Activated CD4-positive, alpha-beta T cell treated with anti-CD3 and anti-CD28 coated beads, Interleukin-2, amount 50 U/mL, for 16 hours (primary cell): ENCODE data around the gene BPIFB2.
"Not testable (repeated sequence)": the region's sequence is repeated elsewhere in the genome, so short reads cannot be mapped to it uniquely, and the experiment has no call there.

Experiments
- DNase-seq: peaks from one replicate; pipeline ENCODE4 v3.0.0-alpha.2; 2020

Gene BPIFB2

DNA sequence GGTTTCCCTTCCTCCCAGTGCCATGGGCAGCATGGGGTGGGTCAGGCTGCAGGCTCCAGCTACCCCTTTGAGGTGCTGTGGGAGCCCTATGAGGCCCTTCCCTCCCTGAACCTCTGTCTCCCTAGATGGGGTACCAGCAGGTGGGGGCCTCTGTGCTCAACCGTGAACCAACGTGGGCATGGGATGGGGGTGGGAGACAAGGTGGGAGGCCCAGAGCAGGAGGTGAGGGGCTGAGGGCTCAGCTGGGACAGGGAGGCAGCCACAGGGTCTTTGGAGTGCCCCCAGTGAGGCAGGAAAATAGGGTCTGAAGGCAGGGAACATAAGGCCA, 36.6 kb upstream of the BPIFB2 start:
- no peak for DNase-seq

DNA sequence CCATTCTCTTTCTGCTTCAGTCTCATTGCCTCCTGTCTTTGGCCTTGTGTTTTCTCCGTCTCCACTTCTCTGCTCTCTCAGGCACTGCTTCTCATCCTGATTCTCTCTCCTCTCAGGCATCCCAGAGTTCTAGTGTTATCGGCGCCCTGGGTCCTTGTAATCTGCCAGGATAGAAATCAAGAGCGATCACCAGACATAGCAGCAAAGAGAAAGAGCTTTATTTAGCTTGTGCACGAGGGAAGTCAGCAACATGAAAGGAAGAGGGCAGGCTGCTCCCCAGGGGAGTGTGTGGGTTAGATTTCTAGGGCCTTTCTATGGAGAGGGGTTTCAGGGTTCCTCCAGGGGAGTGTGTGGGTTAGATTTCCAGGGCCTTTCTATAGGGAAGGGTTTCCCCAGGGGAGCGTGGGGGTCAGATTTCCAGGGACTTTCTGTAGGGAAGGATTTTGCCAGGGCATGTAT, 35.8 kb upstream of the BPIFB2 start:
- DNase-seq: peak; percentile 47

DNA sequence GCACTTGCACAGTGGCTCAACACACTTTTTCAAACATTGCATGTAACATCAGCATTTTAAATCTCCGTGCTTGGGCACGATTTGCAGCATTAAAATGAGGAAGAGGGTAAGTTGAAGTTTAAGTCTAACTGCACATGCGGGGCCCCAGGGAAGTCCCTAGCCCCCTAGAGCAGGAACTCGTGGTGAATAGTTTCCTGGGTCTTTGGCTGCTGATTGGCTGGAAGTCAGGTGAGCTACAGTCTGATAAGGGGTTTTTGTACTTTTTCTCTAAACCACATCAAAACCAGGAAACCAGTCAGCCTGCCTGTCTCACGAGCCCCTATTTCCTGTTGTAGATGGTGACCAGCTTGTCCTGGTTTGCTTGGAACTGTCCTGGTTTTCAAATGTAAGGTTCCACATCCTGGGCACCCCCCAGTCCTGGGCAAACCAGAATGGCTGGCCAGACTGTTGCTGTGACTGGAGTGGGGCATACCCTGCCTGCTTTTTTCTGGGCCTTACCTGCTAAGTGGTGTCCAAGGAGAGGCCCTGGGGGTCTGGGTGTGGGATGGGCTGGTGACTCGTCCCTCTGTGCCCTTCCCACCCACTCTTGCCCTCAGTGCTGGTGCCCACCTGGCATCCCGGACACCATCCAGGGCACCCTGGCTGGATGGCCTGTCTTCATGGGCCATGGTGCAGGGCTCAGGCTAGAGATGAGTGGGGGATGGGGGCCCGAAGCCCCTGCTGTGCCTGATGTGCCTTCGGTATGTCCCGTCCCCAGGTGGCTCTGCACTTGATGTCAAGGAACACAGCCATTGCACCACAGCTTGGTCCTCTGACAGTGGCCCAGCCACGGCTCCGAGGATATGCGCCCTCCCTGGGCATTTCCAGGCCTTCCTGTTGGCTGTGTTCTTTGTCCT, 35.1 kb upstream of the BPIFB2 start:
- peak; percentile 94 for DNase-seq

DNA sequence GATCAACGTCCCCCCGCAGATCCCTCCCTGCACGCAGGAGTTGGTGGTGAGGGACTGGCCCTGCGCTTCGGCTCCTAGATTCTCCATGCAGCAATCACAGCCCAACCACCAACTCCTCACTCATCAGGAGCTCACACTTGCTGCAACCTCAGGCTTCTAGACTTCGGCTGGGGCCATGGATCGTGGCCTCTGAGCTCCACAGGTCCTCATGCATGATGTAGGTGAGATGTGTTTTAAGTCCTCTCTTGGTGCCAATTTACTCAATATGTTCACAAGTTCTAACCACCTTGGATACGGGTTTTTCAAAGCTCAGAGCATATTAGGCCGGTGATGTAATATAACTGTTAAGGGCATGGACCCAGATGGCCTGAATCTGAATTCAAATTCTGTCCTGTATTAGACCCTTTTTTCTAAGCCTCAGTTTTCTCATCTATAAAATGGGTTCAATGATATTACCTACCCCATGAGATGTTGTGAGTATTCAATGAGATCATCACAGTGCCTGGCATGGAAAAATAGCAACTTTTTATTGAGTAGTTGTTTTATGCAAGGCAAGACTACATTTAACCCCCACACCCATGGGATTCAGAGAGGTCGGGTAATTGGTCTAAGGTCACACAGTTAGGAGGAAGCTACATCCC, 34.3 kb upstream of the BPIFB2 start:
- DNase-seq: no peak

DNA sequence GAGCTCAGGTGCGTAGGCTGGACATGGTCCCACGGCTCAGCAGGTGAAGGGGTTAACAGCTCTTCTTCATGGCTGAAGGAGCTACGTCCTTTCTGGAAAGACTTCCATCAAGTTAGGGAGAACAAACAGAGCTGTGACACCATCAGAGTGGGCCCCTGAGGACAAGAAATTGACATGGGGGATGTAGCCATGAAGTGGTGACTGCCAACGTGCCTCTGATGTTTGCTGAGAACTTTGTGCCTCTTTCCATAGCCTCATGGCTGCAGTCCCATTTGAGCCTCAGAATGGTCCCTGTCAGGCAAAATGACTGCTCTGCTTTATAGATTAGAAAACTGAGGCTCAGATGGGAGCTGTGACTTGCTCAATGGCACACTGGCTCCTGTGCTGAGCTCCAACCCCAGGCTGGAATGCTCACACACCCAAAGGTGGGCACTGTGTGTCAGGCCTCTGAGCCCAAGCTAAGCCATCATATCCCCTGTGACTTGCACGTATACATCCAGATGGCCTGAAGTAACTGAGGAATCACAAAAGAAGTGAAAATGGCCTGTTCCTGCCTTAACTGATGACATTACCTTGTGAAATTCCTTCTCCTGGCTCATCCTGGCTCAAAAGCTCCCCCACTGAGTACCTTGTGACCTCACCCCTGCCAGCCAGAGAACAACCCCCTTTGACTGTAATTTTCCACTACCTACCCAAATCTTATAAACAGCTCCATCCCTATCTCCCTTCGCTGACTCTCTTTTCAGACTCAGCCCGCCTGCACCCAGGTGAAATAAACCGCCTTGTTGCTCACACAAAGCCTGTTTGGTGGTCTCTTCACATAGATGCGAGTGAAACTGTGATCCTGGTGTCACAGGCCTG, 33.1 kb upstream of the BPIFB2 start:
- not testable (repeated sequence) for DNase-seq

DNA sequence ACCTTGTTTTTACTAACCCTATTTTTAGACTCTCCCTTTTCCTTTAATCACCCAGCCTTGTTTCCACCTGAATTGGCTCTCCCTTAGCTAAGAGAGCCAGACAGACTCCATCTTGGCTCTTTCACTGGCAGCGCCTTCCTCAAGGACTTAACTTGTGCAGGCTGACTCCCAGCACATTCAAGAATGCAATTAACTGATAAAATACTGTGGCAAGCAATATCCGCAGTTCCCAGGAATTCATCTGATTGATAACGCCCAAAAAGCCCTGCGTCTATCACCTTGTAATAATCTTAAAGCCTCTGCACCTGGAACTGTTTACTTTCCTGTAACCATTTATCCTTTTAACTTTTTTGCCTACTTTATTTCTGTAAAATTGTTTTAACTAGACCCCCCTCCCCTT, 32.4 kb upstream of the BPIFB2 start:
- not testable (repeated sequence) for DNase-seq

DNA sequence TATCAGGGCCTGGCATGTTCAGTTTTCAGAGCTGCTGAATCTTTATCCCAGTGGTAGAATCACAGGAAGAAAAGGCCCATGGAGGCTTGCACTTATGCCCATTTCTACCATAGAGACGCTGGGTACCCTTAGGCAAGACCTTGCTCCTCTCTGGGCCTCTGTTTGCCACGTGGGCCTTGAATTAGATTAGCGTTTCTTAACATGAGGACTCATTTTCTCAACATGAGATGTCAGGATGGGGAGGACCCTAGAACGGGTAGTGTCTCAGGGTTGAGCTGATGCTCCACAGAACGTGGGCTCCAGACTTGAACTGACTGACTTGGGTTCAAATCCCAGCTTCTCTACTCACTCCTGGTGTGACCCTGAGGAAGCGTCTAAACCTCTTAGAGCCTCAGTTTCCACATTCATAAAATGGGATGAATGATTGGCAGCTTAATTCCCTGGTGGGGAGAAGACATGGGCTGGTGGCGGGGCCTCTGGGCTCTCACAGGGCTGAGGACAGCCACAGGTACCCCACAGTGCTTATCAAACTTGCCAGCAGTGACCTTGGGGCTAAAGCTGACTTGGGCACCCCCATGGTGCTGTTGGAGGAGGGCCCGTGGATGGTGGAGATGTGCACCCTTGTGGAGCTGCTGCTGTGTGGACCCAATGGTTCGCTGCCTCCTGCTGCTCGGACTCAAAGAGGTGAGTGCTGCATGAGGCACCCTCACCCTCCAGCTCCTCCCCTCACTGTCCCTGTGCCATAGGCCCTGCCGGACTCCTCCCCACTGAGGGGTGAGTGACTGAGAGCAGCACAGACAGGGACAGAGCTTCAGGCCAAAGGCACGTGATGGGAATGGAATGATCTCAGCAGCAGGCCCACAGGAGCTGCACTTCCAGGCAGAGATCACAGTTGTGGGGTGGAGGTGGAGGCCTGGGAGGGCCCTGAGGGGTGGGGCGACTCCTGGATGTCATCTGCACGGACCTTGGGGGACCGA, 31.5 kb upstream of the BPIFB2 start:
- no peak for DNase-seq

DNA sequence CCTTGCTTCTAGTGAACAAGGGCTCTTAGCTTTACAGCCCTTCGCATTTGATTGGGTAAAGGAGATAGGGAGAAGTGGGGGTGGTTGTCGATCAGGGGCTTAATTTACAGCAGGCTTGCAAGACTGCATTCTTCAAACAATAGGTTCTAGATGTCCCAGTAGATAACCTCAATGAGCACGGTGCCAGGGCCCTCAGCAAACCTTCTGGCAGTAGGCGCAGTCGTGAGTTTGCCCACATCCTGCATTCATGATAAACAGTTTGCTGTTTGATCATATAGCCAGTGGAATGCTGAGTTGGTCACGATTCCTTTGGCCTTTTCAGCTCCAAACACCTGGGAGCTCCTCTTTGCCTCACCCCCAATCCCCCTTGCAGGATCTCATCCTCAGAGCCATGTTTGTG, 30.8 kb upstream of the BPIFB2 start:
- peak; percentile 25 for DNase-seq

DNA sequence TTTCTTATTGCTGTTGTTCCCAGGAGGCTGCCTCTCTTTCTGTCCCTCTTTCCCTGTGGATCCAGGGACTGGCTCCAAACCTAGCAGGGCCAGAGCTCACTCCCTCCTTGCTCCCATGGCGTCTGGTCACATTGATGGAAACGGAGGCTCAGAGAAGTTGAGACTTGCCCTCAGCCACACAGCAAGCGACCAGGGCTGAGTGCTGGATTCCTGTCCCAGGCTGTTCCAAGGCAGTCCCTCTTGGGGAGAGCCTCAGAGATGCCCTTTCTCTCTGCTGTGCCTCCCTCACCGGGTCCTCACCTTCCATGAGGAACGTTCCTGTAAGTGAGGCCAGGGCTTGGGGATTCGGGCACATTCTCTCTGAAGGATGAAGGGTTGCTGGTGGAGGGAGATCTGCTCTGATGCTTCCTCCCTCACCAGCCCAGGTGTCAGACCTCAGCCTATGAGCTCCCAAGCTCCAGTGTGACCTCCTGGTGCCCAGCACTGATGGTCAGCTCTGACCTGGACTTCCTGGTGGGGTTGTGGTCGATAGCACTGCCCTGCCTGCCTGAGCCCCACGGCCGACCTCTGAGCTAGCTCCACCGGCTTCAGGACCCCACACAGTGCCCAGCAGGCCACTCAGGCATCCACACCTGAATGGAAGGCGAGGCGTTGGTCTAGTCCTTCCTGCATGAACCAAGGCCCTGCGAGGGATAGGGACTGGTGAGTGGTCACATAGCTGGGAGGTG, 30.1 kb upstream of the BPIFB2 start:
- no peak for DNase-seq

DNA sequence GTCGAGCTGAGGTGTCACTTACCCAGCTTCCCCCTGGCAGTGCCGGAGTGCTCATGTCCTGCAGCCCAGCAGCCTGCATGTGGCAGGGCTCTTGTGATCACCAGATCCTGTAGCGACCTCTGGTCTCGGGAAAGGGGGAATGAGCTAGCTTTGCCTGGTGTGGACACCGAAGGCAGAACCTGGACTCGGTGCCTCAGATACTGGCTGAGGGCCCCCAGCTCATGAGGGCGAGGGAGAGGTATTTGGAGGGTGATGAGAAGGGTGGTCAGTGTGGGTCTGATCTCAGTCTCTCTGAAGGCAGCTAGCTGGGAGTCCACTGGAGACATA, 29.5 kb upstream of the BPIFB2 start:
- no peak for DNase-seq

DNA sequence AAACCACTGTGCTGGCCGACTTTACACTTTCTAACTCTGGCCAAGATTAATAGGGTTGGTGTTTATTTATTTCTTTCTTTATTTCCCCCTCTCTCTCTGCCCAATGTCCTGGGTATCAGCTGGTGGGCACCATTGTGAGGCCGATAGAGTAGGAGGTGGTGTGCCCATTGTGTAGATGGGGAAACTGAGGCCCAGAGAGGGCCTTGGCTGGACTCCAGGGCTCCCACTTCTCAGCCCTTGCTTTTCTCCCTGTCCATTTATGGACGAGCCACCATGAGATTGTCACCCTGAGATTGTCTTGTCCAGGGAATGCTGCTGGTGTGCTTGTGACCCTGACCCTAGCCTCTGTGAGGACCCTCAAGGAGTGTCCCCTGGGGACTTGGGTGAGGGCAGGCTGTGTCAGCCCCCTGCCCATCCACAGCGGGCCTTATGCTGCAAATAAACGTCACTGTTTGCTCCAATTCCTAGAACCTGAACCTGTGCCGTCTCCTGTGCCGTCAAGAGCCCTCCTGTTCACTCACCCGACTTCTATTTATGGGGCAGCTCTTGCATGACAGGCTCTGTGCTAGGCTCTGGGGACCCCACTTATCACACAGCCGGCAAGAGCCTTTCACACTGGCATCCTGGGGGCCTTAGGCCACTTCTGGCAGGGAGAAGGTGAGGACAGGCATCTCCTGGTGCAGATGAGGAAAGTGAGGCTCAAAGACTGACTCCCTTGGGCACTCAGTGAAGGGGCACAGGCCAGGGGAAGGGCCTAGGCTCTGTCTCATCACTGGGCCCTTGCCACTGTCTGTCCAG, 28.1 kb upstream of the BPIFB2 start:
- no peak for DNase-seq

DNA sequence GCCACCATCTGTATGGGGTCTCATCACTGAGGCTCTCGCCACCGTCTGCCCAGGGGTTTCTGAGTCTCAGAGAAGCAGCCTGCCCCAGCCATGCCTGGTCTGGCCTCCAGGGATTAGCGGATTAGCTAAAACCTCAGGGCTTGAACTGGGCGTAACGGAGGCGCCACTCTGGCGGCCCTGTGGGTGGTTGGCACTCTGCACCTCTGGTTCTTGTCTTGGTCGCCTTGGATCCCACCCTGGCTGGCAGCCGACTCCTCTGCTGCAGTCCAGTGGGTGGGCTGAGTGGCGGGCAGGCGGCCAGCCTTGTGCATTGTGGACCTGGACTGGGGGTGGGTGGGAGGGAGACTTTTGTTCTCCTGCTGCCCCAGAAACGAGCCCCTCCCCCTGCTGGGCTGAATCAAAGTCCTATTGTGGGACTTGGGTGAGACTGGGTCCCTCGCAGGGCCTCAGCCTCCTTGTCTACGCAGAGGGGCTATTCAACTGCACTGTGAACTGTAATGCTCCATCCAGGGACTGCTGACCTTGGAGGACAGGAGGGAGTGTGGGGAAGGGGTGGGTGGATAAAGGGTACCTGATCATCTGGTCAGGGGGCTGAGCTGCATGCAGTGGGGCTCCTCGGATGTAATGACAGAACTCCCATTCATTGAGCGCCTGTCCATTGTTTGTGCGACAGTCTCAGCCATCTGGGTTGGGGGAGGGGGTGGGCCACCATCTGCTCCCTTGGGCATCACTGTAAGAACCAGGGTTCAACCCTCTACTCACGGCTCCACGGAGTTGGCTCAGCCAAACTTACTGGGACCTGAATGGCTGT, 27.2 kb upstream of the BPIFB2 start:
- no peak for DNase-seq

DNA sequence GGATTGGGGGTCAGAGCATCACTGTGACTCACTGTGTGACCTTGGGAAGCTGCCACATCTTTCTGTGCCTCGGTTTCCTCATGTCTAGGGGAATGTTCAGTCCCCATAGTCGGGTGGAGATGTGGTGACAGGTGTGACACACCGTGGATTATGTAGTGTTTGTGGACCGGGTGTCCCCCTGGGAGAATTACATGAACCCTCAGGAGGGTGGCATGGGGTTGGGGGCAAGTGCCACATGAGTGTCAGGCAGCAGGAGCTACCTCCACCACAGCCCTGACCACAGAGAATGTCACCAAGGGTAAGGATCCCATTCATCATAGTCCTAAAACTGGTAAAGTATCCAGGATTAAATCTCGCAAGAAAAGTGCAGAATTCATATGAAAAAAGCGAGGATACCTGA, 26.5 kb upstream of the BPIFB2 start:
- DNase-seq: no peak

DNA sequence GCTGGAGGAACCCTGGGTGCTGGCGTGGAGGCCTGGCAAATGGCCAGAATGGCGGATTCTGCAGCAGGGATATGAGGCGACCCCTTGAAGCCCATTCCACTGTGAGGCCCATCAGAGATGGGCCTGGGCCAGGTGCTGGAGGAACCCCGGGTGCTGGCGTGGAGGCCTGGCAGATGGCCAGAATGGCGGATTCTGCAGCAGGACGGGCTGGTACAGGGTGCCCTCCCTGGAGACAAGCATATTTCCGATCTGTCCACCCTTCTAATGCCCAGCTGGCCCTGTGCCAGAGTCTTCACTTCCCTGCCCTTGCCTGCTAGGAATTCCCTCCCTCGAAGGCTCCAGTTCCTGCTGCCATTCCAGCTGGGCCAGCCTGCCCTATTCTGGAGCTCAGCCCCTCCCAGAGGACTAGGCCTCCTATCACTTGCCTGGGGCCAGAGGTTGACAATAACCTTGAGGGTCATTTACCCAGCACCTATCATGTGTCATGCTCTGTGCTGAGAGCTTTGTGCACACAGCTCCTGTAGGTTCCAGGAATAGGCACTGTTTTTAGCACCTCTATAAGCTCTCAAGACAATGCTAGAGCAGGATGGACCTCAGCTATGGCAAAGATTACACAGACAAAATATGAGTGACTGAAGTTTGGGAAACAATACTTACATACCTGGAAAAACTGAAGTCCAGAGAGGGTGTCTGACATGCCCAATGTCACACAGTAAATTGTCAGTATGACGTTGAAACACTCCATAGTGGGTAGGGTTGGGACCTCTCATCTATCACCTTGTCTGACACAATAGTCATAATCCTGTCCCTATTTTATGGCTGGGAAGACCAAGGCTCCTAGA, 24.7 kb upstream of the BPIFB2 start:
- DNase-seq: no peak

DNA sequence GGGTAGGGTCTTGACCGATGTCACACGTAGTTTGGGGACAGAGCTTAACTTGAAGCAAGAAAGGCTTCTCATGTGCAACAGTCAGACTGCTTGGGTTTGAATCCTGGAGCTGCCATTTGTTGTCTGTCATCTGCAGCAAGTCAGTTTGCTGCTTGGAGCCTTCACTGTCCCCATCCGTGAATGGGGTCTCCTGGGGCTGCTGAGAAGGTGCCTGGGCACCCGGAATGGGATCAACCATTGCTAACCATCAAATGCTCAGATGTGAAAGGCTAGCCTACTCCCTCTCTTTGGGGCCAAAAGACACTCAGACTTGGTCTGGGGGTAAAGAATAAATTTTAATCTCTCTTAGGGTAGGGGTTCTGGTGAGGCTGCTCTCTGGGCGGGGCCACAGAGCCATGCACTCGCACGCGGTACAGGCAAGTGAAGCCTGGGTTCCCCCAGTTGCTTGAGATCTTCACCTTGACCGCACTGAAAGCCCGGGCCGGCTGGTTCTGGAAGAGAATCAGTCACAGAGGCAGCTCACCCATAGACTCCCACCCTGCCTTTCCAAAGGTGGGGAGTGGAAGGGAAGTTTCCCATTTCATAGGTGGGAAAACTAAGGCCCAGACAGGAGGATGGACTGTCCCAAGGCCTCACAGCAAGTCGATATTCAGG, 23.9 kb upstream of the BPIFB2 start:
- DNase-seq: no peak

DNA sequence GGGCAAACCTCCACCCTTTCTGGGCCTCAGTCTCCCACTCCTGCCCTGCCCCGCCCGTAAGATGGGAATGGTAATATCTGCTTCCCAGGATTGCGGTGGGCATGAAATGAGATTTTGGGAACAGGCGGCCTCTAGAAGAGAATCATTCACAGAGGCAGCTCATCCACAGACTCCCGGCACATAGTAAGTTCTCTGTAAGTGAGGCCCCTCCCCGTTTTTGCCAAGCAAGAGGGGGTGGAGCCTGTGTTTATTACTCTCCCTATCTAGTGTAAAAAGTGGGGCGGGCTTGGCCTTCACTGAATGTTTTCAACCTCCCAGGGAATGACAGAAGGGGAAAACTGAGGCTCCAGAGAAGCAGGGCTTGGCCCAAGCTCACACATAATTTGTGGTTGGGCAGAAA, 23.3 kb upstream of the BPIFB2 start:
- no peak for DNase-seq

DNA sequence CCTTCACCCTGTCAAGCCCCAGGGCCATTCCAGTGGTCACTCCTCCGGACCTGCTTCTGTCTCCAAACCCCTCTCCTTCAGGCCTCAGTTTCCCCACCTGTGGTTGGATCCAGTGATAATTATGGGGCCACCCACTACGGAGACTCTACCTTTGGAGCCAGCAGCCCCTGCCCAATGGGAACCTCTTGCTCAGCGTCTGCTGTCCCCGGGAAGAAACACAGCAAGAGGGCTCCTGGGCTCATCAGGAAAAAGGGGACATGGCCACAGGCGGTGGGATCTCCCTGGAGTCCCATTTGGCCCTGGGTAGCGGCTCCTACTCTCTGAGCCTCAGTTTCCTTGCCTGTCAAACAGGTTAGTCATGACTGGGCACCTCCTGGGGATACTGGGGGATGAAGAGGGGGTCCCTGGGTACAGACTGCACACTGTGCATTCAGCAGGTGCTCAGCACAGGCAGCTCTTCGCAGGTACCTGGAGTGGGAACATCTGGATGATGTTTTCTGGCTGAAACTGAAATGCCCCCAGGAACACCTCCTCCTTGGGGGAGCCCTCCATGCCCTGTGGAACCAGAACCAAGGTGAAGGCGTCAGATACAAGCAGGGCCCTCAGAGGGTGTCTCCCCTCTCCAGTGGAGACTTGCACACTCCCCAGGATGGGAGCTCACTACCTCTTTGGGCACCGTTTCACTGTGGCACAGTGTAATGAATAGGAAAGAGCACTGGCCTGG, 22.7 kb upstream of the BPIFB2 start:
- DNase-seq: no peak

DNA sequence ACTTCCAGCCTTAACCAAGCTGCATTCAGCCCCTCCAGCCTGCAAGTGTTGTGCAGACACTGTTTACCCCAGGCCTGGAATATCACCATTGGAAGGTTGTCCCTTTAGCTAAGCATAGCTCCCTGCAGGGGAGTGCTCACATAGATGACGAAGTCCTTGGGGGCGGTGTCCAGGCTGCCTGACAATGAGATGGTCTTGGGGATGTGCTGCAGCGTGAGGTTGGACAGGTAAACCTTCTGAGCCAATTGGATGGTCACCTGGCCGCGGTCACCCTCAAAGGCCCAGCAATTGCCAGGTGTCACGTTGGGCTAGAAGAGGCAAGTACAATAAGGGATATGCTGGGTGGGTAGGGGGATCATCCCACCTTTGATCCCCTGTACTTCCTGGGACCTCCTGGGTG, 21.9 kb upstream of the BPIFB2 start:
- DNase-seq: no peak
